Parathyroid adenoma (tissue), 2 donors: ENCODE results near the gene WBP2.

Source experiments
- H2AFZ ChIP-seq: fragments of 300-600 bp; sonication (generic); one replicate; pipeline ENCODE4 v1.7.0; 2017; ENCODE audit warnings: antibody characterized with exemption, mild to moderate bottlenecking
- H3K27ac ChIP-seq: fragments of 300-600 bp; sonication (generic); one replicate; pipeline ENCODE4 v1.7.0; 2017
- H3K27me3 ChIP-seq: fragments of 300-600 bp; sonication (generic); one replicate; pipeline ENCODE4 v1.7.0; 2017; ENCODE audit warnings: low read length; ENCODE audit not compliant: control insufficient read depth, insufficient read depth
- H3K36me3 ChIP-seq: fragments of 300-600 bp; sonication (generic); one replicate; pipeline ENCODE4 v1.7.0; 2017; ENCODE audit warnings: low read length; ENCODE audit not compliant: control insufficient read depth, insufficient read depth
- H3K4me1 ChIP-seq: fragments of 300-600 bp; sonication (generic); one replicate; pipeline ENCODE4 v1.7.0; 2017; ENCODE audit warnings: control low read depth
- H3K4me2 ChIP-seq: fragments of 300-600 bp; sonication (generic); one replicate; pipeline ENCODE4 v1.7.0; 2017; ENCODE audit warnings: low read length
- H3K4me3 ChIP-seq: fragments of 300-600 bp; sonication (generic); one replicate; pipeline ENCODE4 v1.7.0; 2017; ENCODE audit warnings: low read depth, low read length
- H3K79me2 ChIP-seq: fragments of 300-600 bp; sonication (generic); one replicate; pipeline ENCODE4 v1.7.0; 2017; ENCODE audit warnings: control low read depth
- H3K9ac ChIP-seq: fragments of 300-600 bp; sonication (generic); one replicate; pipeline ENCODE4 v1.7.0; 2017; ENCODE audit warnings: mild to moderate bottlenecking
- H3K9me3 ChIP-seq: fragments of 300-600 bp; sonication (generic); one replicate; pipeline ENCODE4 v1.7.0; 2017; ENCODE audit warnings: low read length; ENCODE audit not compliant: control insufficient read depth
- TF ChIP-seq, protein P1 (sequence below): fragments of 300-600 bp; sonication (generic); IDR thresholded peaks from one replicate; pipeline ENCODE4 v1.7.0; 2017; ENCODE audit warnings: antibody characterized with exemption, mild to moderate bottlenecking
- donor health status: primary hyperparathyroidism.

The WBP2 gene

DNA sequence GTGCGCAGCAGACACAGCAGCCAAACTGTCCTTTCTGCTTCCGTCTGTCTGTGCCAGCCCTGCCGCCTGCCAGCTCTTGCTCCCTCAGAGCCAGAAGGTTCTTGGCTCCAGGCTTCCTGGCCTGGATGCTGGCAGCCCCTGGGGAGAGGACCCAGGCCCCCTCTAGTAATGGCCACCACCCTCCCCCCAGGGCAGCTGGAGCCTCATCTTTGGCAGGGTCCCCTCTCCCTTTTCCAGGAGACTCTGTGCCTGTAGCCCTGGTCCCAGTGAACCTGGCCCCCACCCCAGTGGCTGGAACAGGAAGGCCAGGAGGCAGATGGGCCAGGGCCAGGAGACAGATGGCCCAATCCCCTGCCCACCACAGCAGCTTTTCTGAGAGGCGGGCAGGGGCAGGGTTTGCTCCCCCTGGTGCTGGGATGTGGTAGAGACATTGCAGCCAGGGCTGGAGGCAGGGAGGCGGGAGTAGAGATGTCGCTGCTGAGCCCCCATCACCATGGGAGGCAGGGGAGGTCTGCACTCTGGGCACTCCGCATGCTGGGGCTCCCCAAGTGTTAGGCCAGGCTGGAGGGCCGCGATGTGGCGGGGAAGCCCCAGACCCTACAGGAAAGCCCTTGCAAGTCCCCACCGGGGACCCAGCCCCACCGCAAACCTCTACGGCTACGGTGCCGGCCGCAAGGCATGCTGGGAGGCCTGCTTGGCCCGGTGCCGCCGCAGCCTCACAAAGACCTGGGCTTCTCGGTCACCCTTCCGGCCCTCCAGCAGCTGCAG is 27.6 kb downstream of the WBP2 start:
- Histone ChIP-seq H3K27me3 (no peaks in the 10 kb centered on the region), H3K4me3 (no peak overlapping the region), H3K9me3 (no peaks in the 10 kb centered on the region), H3K36me3 (no peaks in the 10 kb centered on the region), H3K79me2 (no peaks in the 10 kb centered on the region), H3K9ac (no peak overlapping the region), H3K4me1 (peaks cover 11% of the 10 kb centered on the region), H3K27ac (peak overlapping the region; percentile 45), H3K4me2 (no peak overlapping the region), H2AFZ (peak overlapping the region; percentile 72)
- TF ChIP-seq, protein P1, sequence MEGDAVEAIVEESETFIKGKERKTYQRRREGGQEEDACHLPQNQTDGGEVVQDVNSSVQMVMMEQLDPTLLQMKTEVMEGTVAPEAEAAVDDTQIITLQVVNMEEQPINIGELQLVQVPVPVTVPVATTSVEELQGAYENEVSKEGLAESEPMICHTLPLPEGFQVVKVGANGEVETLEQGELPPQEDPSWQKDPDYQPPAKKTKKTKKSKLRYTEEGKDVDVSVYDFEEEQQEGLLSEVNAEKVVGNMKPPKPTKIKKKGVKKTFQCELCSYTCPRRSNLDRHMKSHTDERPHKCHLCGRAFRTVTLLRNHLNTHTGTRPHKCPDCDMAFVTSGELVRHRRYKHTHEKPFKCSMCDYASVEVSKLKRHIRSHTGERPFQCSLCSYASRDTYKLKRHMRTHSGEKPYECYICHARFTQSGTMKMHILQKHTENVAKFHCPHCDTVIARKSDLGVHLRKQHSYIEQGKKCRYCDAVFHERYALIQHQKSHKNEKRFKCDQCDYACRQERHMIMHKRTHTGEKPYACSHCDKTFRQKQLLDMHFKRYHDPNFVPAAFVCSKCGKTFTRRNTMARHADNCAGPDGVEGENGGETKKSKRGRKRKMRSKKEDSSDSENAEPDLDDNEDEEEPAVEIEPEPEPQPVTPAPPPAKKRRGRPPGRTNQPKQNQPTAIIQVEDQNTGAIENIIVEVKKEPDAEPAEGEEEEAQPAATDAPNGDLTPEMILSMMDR, result peak; percentile 54

DNA sequence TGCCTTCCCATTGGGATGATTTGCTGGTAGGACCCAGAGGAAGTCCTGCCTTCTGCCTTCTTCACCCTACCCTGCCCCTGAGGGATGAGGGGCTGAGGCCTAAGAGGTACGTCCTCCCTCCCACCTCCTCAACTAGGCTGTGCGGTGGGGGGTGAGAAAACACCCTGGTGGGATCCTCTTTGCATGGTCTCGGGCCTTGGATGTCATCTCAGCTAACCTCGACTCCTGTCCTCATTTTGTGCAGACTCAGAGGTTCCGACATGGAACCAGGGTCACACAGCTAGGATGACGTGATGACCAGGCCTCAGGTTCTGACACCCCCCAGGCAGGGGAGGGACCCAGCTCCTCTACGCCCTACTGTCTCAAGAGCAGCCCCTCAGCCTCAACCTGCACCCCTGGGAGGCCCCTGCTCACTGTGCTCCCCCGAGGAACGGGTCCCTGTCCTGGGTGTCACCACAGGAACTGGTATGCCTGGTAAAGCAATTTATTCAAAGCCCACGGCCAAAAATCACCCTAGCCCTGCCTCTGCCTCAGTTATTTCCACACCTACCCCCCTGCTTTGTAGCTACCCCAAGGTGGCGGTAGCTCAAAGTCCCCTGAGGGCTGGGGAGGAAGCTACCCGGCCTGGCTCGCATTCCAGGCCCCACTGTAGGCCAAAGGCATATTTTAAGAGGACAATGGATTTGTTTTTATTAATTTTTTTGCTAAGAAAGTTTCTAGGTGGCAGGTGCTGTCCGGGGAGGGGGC is 28.4 kb downstream of the WBP2 start:
- H3K4me2 ChIP-seq, result no peak overlapping the region
- H3K4me1 ChIP-seq, result peaks cover 14% of the 10 kb centered on the region
- no peaks in the 10 kb centered on the region for H3K27me3 ChIP-seq
- no peaks in the 10 kb centered on the region for H3K9me3 ChIP-seq
- TF ChIP-seq, protein P1, result no peak
- H3K9ac ChIP-seq, result no peak overlapping the region
- H2AFZ ChIP-seq, result no peak overlapping the region
- no peaks in the 10 kb centered on the region for H3K36me3 ChIP-seq
- H3K79me2 ChIP-seq, result no peaks in the 10 kb centered on the region
- H3K4me3 ChIP-seq, result no peak overlapping the region
- H3K27ac ChIP-seq, result peak overlapping the region; percentile 45

DNA sequence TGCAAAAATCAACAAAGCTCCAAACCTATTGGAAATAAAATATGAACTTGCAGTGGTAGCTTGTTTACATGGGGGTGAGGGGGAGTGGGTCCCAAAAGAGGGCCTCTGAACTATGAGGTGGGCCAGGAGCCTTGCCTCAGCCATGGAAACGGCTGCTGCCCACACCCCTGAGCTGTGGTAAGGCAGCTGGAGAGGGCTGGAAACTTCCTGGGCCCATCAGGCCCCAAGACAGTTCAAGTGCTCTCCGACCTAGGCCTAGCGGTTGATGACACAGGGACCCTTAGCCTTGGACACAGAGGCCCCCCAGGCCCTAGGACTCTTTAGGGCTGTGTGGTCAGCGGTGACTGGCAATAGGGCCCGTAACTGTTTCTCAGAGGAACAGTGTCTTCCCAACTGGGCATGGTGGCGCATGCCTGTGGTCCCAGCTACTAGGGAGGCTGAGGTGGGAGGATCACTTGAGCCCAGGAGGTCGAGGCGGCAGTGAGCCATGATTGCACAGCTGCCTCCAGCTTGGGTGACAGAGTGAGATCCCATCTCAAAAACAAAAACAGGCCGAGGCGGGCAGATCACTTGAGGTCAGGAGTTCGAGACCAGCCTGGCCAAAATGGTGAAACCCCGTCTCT is 29.3 kb downstream of the WBP2 start:
- Histone ChIP-seq H3K4me1 (peaks cover 14% of the 10 kb centered on the region), H2AFZ (no peak overlapping the region), H3K9ac (no peak overlapping the region), H3K4me3 (no peak overlapping the region), H3K27ac (no peak overlapping the region), H3K27me3 (no peaks in the 10 kb centered on the region), H3K4me2 (no peak overlapping the region), H3K79me2 (no peaks in the 10 kb centered on the region), H3K9me3 (no peaks in the 10 kb centered on the region), H3K36me3 (no peaks in the 10 kb centered on the region)
- TF ChIP-seq, protein P1, result no peak

DNA sequence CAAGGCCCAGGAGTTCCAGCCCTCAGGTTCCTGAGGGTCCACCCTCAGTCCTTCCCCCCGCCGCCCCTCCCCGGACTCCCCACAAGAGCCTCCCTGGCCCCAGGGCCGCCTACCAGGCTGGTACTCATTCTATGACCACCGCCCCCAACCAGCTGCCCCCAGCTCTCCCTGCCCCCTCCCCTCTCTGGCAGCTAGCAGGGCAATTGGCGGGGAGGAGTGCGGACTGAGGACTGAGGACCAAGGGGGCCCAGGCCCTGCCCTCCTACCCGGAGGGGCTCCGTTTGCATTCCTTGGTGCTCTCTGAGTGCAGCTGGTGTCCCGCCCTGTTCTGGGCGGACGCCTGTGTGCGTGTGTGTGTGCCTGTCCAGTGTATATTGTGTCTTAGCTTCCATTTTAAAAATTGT is 30.0 kb downstream of the WBP2 start:
- TF ChIP-seq, protein P1, result no peak
- no peak overlapping the region for H3K4me3 ChIP-seq
- peaks cover 14% of the 10 kb centered on the region for H3K4me1 ChIP-seq
- H3K27me3 ChIP-seq, result no peaks in the 10 kb centered on the region
- H3K36me3 ChIP-seq, result no peaks in the 10 kb centered on the region
- no peaks in the 10 kb centered on the region for H3K9me3 ChIP-seq
- H3K27ac ChIP-seq, result no peak overlapping the region
- H3K4me2 ChIP-seq, result no peak overlapping the region
- no peak overlapping the region for H2AFZ ChIP-seq
- no peaks in the 10 kb centered on the region for H3K79me2 ChIP-seq
- H3K9ac ChIP-seq, result no peak overlapping the region
